Nasal cavity respiratory epithelium epithelial cell of viscerocranial mucosa (primary cell): ENCODE results near the gene GCSAM. TPM values are rescaled to one million over a fixed set of nuclear protein-coding genes. Genes with fewer than 3 reads are reported as not detected.

ENCODE experiments used
- total RNA-seq: library from RNA; depleted of rRNA; stranded (reverse); fragments of >200 nt; gene quantifications from 2 replicates; pipeline ENCODE4 v1.2.3, GENCODE V29; 2014

GCSAM gene
- under 0.01 and 1.1 TPM in 2 replicates for total RNA-seq

GRCh38 chr3:112132975-112133448, at the start of gene GCSAM:
Gene GCSAM, minus strand, starts transcription at chr3:112133248. Its CDS starts 128 bp downstream, at chr3:112133120.

DNA sequence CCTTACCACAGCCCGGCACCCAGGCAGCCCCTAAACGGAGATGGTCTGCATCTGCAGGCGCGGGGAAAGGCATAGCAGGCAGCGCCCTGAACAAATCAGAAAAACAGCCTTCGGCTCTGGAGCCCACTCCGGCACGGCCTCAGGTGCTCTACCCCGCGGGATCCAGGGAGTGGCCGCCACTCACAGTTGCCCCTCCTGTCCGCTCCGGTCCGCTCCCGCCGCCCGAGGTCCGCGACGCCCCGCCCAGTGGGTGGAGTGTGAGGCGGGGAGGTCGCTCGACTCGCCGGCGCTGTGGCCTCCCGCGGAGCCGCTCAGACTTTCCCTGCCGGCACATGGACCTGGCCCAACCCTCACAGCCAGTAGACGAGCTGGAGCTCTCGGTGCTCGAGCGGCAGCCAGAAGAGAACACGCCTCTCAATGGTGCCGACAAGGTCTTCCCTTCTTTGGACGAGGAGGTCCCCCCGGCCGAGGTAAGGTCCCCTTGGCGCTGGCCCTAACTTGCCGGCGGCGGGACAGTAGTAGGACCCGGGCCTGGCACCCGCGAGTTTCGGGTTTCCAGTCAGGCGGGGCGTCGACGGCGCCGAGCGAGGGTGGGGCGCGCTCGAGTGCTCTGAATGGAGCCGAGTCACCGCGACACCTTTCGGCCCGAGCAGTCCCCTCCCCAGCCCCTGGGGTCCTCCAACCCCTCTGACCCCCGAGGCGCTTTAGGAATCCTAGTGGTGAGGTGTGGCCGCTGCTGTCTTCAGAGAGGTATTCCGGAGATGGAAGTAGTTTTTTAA, 46.8 kb downstream of the GCSAM start, which contains the start of gene C3orf52:
Gene C3orf52, plus strand, starts transcription at position 314 of the 779 bp plus-strand sequence. Its CDS starts 19 bp downstream, at position 333.

Other genes with a start within 250 kb of the GCSAM start
- 30.0 and 36.2 TPM in 2 replicates for gene ABHD10, start 154.2 kb downstream of the GCSAM start, total RNA-seq
- 0.68 and 0.93 TPM in 2 replicates for gene TAGLN3, start 134.3 kb downstream of the GCSAM start, total RNA-seq
- under 0.01 and 0.07 TPM in 2 replicates for gene TMPRSS7, start 98.5 kb downstream of the GCSAM start, total RNA-seq
- gene C3orf52, start 46.9 kb downstream of the GCSAM start, total RNA-seq: 15.4 and 37.0 TPM in 2 replicates
- gene SLC9C1, start 161.0 kb upstream of the GCSAM start, total RNA-seq: 0.21 TPM in 1 of 2 replicates, not detected in the other
- gene CD200, start 199.9 kb upstream of the GCSAM start, total RNA-seq: under 0.01 and 0.21 TPM in 2 replicates